Astrocyte (in vitro differentiated cells and primary cell): ENCODE data around the gene DPEP3. TPM values are rescaled to one million over a fixed set of nuclear protein-coding genes. Genes with fewer than 3 reads are reported as not detected.

Experiments used
- DNase-seq: peaks from one replicate; pipeline ENCODE4 v3.0.0-alpha.2; 2010; ENCODE audit warnings: low read depth
- FAIRE-seq: peaks from 2 replicates; lab custom pipeline; 2011; peaks lifted over from hg19 to GRCh38; lab: Jason Lieb, UNC
- H2AFZ ChIP-seq: 2 replicates; pipeline ENCODE4 v1.6.0; 2012; ENCODE audit warnings: low read depth, low read length, inconsistent platforms
- H3K27ac ChIP-seq: 2 replicates; pipeline ENCODE4 v1.5.1; 2011; ENCODE audit warnings: low read depth, low read length, inconsistent platforms
- H3K27me3 ChIP-seq: 2 replicates; pipeline ENCODE4 v1.6.0; 2011; ENCODE audit warnings: low read length, inconsistent platforms; ENCODE audit not compliant: insufficient read depth
- H3K36me3 ChIP-seq: 2 replicates; pipeline ENCODE4 v1.5.1; 2011; ENCODE audit warnings: low read length, inconsistent platforms; ENCODE audit not compliant: insufficient read depth
- H3K4me1 ChIP-seq: 2 replicates; pipeline ENCODE4 v1.5.1; 2011; ENCODE audit warnings: low read length, inconsistent platforms; ENCODE audit not compliant: insufficient read depth
- H3K4me2 ChIP-seq: 2 replicates; pipeline ENCODE4 v1.6.0; 2012; ENCODE audit warnings: low read length, inconsistent platforms
- H3K4me3 ChIP-seq: 2 replicates; pipeline ENCODE4 v1.5.1; 2011; ENCODE audit warnings: low read depth, mild to moderate bottlenecking, low read length, inconsistent platforms; ENCODE audit not compliant: insufficient read depth
- H3K79me2 ChIP-seq: 2 replicates; pipeline ENCODE4 v1.6.0; 2012; ENCODE audit warnings: mild to moderate bottlenecking, low read length, inconsistent platforms; ENCODE audit not compliant: insufficient read depth
- H3K9ac ChIP-seq: 2 replicates; pipeline ENCODE4 v1.6.0; 2012; ENCODE audit warnings: mild to moderate bottlenecking, low read length, inconsistent platforms
- H3K9me3 ChIP-seq: 2 replicates; pipeline ENCODE4 v1.5.1; 2012; ENCODE audit warnings: low read depth, mild to moderate bottlenecking, low read length, inconsistent platforms; ENCODE audit not compliant: insufficient read depth
- H4K20me1 ChIP-seq: 2 replicates; pipeline ENCODE4 v1.6.0; 2012; ENCODE audit warnings: low read length, inconsistent platforms; ENCODE audit not compliant: insufficient read depth
- H3K27ac Mint-ChIP-seq: one replicate; pipeline ENCODE4 v1.8.0; 2021; ENCODE audit warnings: mild to moderate bottlenecking, mixed read lengths; ENCODE audit not compliant: unreplicated experiment
- H3K27me3 Mint-ChIP-seq: one replicate; pipeline ENCODE4 v1.8.0; 2021; ENCODE audit warnings: low read depth, mixed read lengths; ENCODE audit not compliant: unreplicated experiment
- H3K36me3 Mint-ChIP-seq: one replicate; pipeline ENCODE4 v1.8.0; 2021; ENCODE audit warnings: low read depth, mixed read lengths; ENCODE audit not compliant: unreplicated experiment
- H3K4me1 Mint-ChIP-seq: one replicate; pipeline ENCODE4 v1.8.0; 2021; ENCODE audit warnings: low read depth, mixed read lengths; ENCODE audit not compliant: unreplicated experiment
- H3K4me3 Mint-ChIP-seq: one replicate; pipeline ENCODE4 v1.8.0; 2021; ENCODE audit warnings: mild to moderate bottlenecking, moderate library complexity, mixed read lengths; ENCODE audit not compliant: unreplicated experiment
- H3K9me3 Mint-ChIP-seq: one replicate; pipeline ENCODE4 v1.8.0; 2021; ENCODE audit warnings: mild to moderate bottlenecking, mixed read lengths; ENCODE audit not compliant: unreplicated experiment
- EZH2 ChIP-seq: IDR thresholded peaks from 2 replicates; pipeline ENCODE4 v1.6.1; 2012; ENCODE audit warnings: mild to moderate bottlenecking, low read length, inconsistent platforms; ENCODE audit not compliant: insufficient read depth
- total RNA-seq: library from RNA; stranded (reverse); gene quantifications from 2 replicates; pipeline ENCODE4 v1.2.1, GENCODE V29; 2021
- TF ChIP-seq, protein P1 (sequence below): IDR thresholded peaks from 2 replicates; pipeline ENCODE4 v1.5.1; 2011; ENCODE audit warnings: low read depth, mild to moderate bottlenecking, inconsistent platforms, low read length, moderate library complexity; ENCODE audit not compliant: insufficient read depth

DPEP3 gene
- total RNA-seq, 1 donor from 2014 or later: not detected

- peaks cover 9% of the 10 kb centered on the region for H4K20me1 ChIP-seq
- no peak for DNase-seq
- no peak overlapping the region for H2AFZ ChIP-seq
- peaks cover 37% of the 10 kb centered on the region for H3K79me2 ChIP-seq
- Mint-ChIP-seq H3K27me3 (no peaks in the 10 kb centered on the region), H3K27ac (no peak overlapping the region), H3K9me3 (no peaks in the 10 kb centered on the region), H3K4me3 (peak overlapping the region; percentile 97), H3K36me3 (peaks cover 2% of the 10 kb centered on the region), H3K4me1 (peaks cover 6% of the 10 kb centered on the region)
- H3K9ac ChIP-seq: peak overlapping the region; percentile 96
- peak overlapping the region; percentile 90 for H3K4me2 ChIP-seq
- H3K4me1 ChIP-seq: peaks cover 17% of the 10 kb centered on the region
- H3K9me3 ChIP-seq: no peaks in the 10 kb centered on the region
- TF ChIP-seq, protein P1, sequence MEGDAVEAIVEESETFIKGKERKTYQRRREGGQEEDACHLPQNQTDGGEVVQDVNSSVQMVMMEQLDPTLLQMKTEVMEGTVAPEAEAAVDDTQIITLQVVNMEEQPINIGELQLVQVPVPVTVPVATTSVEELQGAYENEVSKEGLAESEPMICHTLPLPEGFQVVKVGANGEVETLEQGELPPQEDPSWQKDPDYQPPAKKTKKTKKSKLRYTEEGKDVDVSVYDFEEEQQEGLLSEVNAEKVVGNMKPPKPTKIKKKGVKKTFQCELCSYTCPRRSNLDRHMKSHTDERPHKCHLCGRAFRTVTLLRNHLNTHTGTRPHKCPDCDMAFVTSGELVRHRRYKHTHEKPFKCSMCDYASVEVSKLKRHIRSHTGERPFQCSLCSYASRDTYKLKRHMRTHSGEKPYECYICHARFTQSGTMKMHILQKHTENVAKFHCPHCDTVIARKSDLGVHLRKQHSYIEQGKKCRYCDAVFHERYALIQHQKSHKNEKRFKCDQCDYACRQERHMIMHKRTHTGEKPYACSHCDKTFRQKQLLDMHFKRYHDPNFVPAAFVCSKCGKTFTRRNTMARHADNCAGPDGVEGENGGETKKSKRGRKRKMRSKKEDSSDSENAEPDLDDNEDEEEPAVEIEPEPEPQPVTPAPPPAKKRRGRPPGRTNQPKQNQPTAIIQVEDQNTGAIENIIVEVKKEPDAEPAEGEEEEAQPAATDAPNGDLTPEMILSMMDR: no peak
- no peak for TF ChIP-seq EZH2
- no peaks in the 10 kb centered on the region for H3K27me3 ChIP-seq
- H3K4me3 ChIP-seq: no peak overlapping the region
- no peak for FAIRE-seq
- H3K27ac ChIP-seq: no peak overlapping the region
- no peaks in the 10 kb centered on the region for H3K36me3 ChIP-seq
Measured at GRCh38 chr16:68021490-68021889, 41.2 kb upstream of the DPEP3 start.

GRCh38 chr16:68019167-68019680 lies 38.9 kb upstream of the DPEP3 start:
- no peak overlapping the region for H2AFZ ChIP-seq
- H3K4me1 ChIP-seq: peaks cover 17% of the 10 kb centered on the region
- Mint-ChIP-seq H3K27ac (no peak overlapping the region), H3K4me3 (no peak overlapping the region), H3K4me1 (peaks cover 6% of the 10 kb centered on the region), H3K27me3 (peaks cover 5% of the 10 kb centered on the region), H3K36me3 (no peaks in the 10 kb centered on the region), H3K9me3 (no peaks in the 10 kb centered on the region)
- DNase-seq: no peak
- peaks cover 31% of the 10 kb centered on the region for H3K79me2 ChIP-seq
- no peak for TF ChIP-seq EZH2
- TF ChIP-seq, protein P1: no peak
- no peak overlapping the region for H3K27ac ChIP-seq
- no peaks in the 10 kb centered on the region for H3K36me3 ChIP-seq
- H3K4me3 ChIP-seq: no peak overlapping the region
- no peak overlapping the region for H3K4me2 ChIP-seq
- no peaks in the 10 kb centered on the region for H3K9me3 ChIP-seq
- FAIRE-seq: no peak
- H3K9ac ChIP-seq: no peak overlapping the region
- H4K20me1 ChIP-seq: peaks cover 9% of the 10 kb centered on the region
- H3K27me3 ChIP-seq: no peaks in the 10 kb centered on the region

- Mint-ChIP-seq H3K4me1 (no peaks in the 10 kb centered on the region), H3K4me3 (no peak within 1 kb of the TSS), H3K36me3 (no peaks in the 10 kb centered on the region), H3K9me3 (no peaks in the 10 kb centered on the region), H3K27ac (no peak within 1 kb of the TSS), H3K27me3 (peaks cover 8% of the 10 kb centered on the region)
- Histone ChIP-seq H4K20me1 (no peaks in the 10 kb centered on the region), H2AFZ (no peak within 1 kb of the TSS), H3K27me3 (no peaks in the 10 kb centered on the region), H3K4me2 (no peak within 1 kb of the TSS), H3K9me3 (no peaks in the 10 kb centered on the region), H3K4me1 (no peaks in the 10 kb centered on the region), H3K27ac (no peak within 1 kb of the TSS), H3K79me2 (no peaks in the 10 kb centered on the region), H3K36me3 (no peaks in the 10 kb centered on the region), H3K4me3 (no peak within 1 kb of the TSS), H3K9ac (no peak within 1 kb of the TSS)
- DNase-seq (no peak), FAIRE-seq (no peak)
- TF ChIP-seq, protein P1: no peak
- no peak for TF ChIP-seq EZH2
Measured at GRCh38 chr16:68015681-68016080, 35.4 kb upstream of the DPEP3 start, which contains the start of gene DPEP2NB. Gene DPEP2NB (minus strand): TSS chr16:68015911. CDS start chr16:68015770, 141 bp downstream.
